ENCODE results near the gene MAGEB17.
"Not testable (repeated sequence)": the region's sequence is repeated elsewhere in the genome, so short reads cannot be mapped to it uniquely, and the experiment has no call there.

Gene MAGEB17

DNA sequence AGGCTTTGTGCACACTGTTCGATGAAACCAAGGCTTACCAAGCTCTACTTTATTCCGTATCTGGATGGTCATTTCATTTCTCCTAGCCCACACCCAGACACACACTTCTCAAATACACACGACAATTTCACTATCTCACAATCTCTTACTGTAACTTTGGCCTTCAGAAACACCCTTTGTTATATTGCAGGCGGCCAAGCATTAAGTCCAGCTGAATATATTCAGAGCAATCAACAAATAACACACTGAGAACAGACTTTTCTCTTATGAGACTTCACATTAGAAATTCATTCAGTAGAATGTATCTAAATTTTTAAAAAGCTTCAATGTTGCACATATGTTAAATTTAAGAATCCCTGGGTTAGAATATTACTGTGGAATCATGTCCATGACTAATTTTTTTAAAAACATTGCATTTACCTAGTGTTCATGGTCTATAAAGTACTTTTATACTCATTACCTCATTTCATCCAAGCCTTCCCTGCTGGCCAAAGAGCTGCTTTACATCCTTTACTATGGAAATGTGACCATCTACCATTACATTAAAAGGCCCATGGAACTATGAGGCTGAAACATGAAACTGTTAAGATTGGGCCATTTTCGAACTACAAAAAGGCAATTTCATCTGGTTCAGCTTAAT lies 10.5 kb upstream of the MAGEB17 start:
- no peak for DNase-seq (ENCODE audit: low spot score)

DNA sequence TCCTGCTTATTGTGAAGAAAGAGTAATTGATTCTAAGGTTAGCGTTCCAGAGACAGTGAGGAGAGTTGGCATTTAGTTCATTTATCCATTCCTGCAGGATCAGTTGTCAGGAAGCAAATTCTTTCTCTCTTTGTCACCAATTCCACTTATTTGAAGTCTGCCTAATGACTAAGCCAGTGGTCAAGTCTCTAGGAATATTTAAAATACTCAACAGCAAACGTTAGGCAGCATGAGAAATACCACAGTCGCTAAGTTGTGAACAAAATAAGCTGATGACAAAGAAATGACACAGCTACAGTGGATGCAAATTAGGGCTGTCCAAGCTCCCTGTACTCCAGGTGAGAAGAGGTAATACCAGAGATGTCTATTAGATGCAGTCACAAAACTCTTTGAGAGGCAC lies 6.6 kb upstream of the MAGEB17 start:
- DNase-seq (ENCODE audit: low spot score): peak; percentile 72

DNA sequence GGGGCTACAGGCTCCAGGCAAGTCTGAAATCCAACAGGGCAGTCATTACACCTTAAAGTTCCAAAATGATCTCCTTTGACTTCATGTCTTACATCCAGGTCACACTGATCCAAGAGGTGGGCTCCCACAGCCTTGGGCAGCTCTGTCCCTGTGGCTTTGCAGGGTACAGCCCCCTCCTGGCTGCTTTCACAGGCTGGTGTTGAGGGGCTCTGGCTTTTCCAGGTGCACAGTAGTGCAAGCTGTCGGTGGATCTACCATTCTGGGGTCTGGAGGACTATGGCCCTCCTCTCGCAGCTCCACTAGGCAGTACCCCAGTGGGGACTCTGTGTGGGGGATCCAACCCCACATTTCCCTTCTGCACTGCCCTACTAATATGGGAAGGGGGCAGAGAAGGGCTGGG lies 6.1 kb upstream of the MAGEB17 start:
- DNase-seq (ENCODE audit: low spot score): not testable (repeated sequence)

DNA sequence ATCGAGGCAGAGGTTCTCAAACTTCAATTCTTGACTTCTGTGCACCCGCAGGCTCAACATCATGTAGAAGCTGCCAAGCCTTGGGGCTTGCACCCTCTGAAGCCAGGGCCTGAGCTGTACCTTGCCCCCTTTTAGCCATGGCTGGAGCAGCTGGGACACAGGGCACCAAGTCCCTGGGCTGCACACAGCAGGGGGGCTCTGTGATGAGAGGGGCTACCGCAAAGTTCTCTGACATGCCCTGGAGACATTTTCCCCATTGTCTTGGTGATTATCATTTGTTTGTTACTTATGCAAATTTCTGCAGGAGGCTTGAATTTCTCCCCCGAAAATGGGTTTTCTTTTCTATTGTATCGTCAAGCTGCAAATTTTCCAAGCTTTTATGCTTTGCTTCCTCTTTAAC lies 4.9 kb upstream of the MAGEB17 start:
- DNase-seq (ENCODE audit: low spot score): no peak

DNA sequence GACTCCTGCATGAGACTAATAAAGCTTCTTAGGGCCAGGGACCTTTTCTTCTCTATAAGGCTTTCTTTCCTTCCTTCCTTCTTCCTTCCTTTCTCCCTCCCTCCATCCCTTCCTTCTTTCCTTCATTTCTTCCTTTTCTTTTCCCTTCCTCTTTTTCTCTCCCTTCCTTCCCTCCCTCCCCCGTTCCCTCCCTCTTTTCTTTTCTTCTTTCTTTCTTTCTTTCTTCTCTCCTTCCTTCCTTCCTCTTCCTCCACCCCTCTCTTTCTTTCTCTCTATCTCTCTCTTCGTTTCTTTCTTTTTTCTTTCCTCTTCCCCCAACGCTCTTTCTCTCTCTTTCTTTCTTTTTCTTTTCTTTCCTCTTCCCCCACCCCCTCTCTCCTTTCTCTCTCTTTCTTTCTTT lies 2.5 kb upstream of the MAGEB17 start:
- DNase-seq (ENCODE audit: low spot score): no peak

DNA sequence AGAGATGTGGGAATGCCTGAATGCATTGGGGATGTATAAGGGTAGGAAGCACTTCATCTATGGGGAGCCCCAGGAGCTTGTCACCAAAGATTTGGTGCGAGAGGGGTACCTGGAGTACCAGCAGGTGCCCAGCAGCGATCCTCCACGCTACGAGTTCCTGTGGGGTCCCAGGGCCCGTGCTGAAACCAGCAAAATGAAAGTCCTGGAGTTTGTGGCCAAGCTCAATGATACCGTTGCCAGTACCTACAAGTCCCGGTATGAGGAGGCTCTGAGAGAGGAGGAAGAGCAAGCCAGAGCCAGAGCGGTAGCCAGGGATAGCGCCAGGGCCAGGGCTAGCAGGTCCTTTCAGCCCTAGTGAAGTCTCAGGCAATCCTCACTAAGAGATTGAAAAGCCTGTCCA lies 3.8 kb downstream of the MAGEB17 start:
- DNase-seq (ENCODE audit: low spot score): no peak

DNA sequence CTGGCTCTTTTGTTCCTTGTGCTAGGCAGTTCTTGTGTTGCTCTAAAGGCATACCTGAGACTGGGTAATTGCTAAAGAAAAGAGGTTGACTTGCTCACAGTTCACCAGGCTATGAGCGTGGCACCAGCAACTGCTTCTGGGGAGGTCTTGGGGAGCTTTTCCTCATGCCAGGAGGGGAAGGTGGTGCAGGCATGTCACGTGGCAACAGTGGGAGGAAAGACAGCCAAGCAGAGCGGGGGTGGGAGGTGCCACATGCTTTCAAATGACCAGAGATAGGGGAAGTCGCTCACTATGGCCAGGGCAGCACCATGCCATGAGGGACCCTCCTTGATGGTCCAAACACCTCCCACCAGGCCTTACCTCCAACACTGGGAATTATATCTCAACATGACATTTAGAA lies 4.7 kb downstream of the MAGEB17 start:
- DNase-seq (ENCODE audit: low spot score): no peak

DNA sequence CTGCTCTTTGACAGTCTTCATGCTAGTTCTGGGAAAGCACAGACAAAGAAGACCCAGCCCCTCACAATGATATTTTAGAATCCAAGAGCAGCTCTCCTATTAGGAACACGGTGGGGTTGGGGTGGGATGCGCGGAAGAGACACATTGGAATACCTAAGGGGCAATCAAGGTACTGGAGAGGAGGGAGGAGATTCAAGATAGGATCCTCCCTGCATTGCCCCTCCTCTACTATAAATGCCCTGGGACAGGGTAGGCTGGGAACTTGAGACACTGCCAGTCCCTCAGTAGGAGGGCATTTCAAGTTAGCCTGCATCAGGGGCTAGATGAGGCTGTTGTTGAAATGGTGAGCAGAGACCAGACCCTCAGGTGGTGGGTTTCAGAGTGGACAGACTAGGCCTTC lies 5.1 kb downstream of the MAGEB17 start:
- no peak for DNase-seq (ENCODE audit: low spot score)

DNA sequence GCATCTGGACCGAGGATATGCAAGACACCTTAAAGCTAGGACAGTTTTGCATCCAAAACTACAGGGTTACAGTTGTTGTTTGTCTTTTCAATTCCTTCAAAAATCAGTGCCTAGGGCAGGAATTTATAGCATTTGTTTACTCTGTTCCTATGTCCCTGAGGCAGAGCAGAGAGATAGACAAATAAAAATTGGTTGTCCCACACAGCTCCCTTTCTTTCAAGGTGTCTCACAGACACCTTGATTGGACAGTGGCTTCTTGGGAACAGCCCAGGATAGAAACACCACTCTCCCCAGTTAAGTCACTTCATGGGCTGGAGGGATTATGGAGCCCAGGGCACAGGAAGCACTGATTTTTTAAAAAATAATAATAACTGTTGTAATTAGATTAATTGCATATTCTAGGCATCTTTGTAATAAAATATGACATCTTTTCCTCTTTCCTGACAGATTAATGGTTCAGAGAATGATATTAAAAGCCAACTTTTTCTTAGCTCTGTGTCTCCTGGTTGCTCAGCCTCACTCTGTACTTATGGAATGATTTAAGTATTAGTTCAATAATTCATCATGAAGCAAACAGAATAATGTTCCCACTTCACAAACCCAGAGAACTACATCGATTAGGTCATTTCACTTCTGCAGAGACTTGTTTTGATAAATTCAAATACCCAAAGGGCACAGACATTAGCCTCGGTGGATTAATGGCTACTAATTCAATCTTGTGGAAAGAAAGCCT lies 8.2 kb downstream of the MAGEB17 start:
- no peak for DNase-seq (ENCODE audit: low spot score)

DNA sequence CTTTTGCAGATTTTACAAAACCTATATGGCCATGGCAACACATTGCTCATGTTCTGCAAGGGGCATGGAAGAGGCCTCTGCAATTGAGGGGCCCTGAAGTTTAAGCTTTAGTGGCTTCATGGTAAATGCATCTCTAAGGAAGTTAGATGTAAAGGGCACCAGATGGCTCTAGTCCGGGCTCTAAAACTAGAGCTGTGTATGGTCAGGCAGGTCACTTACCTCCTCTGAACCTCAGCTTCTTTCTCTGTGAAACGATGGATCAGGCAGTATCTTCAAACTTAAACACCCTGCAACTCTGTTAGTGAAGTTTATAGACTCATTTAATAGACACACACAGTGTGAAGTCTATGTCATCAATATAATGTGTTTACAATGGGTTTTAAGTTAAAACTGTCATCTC lies 10.0 kb downstream of the MAGEB17 start:
- DNase-seq (ENCODE audit: low spot score): no peak

DNA sequence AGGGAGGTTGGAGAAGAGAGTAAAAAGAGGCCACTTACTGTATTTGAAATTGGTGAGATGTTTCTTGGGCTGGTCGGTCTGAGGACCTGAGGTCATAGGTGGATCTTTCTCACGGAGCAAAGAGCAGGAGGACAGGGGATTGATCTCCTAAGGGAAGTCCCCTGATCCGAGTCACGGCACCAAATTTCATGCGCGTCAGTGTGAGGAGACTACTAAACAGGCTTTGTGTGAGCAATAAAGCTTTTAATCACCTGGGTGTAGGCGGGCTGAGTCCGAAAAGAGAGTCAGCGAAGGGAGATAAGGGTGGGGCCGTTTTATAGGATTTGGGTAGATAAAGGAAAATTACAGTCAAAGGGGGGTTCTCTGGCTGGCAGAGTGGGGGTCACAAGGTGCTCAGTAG lies 16.6 kb downstream of the MAGEB17 start:
- DNase-seq (ENCODE audit: low spot score): not testable (repeated sequence)

DNA sequence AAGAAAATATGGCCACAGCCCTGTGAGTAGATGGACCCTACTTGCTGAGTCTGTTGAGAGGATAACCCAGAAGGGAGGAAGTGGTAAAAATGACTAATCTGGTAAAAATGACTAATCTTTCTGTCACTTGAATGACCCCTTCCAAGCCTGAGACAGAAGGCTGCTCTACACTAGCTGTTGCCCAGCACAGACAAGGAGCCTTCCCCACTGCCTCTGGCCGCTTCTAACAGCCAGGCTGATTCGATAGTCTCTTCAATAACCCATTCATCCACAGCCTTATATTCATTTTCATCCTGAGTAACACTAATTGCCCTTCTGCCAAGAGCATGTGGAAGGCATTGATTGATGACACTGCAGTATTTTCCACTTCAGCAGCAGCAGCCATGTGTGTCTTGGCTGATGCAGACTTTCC lies 18.4 kb downstream of the MAGEB17 start:
- DNase-seq (ENCODE audit: low spot score): peak; percentile 64

DNA sequence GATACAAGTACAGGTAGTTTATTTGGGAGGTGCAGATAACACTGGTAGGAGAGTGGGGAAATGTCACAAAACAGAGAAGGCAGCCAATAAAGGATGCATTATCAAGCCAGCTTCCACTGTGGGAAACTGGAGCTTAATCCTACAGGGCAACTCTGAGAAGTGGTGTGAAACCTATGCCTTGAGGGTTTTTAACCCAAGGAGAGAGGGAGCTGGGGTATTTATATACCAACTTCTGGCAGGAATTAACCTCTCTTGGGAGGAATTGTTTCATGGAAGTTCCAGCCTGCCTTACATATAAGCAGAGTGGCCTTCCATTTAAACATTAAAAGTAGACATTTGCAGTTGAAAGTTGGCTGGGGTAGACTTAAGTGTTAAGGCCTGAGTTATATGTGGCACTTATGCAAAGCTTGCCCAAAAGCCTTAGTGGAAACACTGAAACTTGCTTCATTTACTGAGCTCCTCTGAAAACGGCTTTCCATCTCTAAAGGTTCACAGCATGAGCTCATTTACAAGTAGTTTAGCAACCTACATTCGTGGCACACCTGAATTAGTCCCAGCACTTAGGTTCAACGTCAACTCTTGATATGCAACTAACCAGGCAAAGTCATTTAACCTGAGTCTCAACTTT lies 19.2 kb downstream of the MAGEB17 start:
- DNase-seq (ENCODE audit: low spot score): no peak

DNA sequence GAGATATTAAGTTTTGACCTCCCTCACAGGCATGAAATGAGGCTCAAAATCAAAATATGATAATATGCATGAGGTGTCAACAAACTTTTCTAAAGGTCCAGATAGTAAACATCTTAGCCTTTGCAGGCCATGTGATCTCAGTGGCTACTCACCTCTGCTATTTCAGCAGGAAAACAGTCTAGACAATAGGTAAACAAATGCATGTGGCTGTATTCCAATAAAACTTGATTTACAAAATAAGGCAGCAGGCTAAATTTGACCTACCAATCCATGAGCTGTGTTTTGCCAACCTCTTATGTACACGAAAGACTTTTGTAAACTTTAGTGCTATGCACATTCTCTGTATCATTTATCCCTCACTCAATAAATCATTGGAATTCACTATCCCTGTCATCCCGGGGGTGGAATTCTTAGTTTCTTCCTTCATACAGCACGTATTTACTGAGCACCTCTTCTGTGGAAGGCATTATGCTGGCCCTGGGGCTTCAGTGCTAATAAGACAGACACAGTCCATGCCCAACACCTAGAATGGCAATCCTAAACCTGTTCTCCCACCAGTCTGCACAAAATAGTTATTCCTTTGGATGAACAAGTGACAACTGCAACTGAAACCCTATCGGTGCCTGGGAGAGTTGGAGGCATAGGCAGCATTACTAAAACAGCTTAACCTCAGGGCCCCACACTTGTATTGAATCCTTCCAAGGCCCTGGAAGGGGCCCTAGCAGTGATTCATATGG lies 19.9 kb downstream of the MAGEB17 start:
- DNase-seq (ENCODE audit: low spot score): no peak

DNA sequence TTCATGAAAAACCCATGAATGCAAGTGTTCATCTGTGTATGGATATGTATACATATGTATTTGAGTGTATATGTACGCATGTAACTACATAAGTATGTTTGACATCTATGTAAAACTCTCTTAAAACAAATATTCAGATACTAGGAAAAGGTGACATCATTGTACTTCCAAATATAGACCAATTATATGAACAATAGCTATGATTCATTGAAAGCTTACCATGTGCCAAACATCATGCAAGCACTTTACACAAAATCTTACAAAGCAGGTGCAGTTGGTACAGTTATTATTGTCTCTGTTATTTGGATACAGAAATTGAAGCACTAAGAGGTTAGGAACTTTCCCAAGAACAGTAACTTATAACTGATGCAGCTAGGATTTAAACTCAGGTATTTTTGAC lies 21.4 kb downstream of the MAGEB17 start:
- no peak for DNase-seq (ENCODE audit: low spot score)

DNA sequence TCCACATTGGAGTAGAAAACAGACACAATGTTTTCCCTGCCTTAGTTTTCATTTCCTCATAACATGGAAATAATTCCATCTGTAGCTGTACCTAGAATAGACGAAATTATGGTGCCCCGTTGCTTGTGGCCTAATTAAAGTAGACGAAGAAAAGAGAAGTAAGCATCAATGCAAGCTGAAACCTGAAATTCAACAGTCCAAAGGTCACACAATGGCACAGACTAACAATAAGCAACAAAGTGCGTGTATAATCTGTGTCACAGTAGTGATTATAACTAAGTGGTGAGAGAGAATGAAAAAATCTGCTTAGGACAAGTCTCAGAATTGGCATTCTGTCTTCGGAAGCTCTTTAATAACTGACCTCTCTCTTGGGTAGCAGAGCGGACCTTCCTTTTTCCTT lies 24.3 kb downstream of the MAGEB17 start:
- DNase-seq (ENCODE audit: low spot score): no peak

DNA sequence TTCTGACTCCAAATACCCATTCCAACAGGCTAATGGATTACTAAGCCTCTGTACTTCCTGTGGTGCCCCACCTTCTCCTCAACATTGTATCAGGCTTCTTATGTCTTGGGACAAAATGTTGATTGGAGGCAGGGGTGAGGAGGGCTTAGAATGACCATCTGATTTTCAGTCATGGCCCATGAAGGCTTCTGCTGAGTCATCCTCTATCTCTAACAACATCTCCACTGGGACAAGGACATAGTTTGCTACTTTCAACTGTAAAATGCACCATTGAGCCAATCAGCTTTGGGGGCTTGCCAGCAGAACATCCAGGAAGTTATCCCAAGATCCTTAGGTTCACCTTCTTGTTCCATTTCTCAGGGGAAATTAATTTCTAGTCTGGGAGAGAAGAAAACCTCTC lies 29.5 kb downstream of the MAGEB17 start:
- DNase-seq (ENCODE audit: low spot score): no peak

DNA sequence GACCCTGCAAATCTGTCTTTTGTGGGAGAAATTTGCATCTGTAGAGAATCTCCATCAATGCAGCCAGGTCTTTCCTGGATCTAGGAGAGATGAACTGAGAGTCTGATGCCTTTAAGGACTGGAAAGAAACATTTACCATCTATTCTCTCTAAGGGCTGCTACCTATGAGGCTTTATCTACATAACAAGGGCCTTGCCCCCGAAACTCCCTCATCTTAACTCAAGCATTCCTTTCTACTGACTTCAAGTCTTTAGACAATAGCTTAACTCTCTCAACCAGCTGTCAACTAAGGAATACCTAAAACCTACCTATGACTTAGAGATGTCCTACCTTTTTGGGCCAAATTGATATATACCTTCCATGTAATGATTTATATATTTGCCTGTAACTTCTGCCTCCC lies 32.1 kb downstream of the MAGEB17 start:
- DNase-seq (ENCODE audit: low spot score): no peak

DNA sequence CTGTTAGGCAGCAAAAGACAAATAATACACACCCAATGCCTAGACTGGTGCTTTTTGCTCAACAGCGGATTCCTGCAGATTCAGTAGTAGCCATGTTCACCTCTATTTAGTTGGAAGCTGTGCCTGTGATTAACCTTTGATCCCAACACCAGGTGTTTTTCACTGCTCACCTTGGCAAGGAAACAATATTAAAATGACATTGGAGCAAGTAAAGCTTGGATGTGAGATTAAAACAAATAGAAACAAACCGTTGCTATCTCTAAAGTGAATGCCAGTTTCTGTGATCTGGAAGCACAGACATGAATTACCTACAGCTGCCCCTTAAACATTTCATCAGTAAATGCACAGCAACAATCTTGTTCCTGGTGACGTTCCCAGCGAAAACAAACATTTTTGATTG lies 35.7 kb downstream of the MAGEB17 start:
- no peak for DNase-seq (ENCODE audit: low spot score)

DNA sequence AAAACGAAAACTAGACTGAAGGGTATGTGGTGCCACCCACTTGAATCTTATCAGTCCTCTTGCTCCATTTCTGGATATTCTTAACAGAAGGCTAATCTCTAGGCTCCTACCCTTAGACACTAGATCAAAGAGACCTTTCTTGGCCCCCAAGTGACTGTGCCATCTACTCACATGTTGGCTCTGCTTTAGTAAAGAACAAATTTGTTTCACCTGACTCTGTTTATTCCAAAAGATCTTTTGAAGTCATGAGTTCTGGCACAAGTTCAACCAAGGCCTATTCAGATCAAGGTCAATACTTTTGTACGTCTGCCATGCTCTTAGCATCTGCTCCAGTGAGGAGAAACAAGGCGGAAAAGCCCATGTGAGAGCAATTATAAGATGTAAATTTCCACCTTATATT lies 37.3 kb downstream of the MAGEB17 start:
- no peak for DNase-seq (ENCODE audit: low spot score)

DNA sequence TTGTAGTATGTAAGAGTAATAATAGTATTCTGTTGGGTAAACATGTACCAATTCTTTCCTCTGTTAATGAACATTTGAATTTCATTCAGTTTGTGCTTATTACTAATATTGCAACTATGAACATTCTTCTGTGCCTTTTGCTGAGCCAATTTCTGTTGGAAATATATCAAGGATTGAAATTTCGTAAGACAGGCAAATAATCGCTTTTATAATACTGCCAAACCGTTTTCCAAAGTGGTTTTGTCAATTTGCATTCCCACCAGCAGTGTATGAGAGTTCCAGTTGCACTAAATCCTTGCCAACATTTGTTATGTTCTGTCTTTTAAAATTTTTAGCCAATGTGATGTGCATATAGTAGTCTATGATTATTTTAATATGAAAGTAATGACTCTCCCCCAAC lies 38.6 kb downstream of the MAGEB17 start:
- no peak for DNase-seq (ENCODE audit: low spot score)

DNA sequence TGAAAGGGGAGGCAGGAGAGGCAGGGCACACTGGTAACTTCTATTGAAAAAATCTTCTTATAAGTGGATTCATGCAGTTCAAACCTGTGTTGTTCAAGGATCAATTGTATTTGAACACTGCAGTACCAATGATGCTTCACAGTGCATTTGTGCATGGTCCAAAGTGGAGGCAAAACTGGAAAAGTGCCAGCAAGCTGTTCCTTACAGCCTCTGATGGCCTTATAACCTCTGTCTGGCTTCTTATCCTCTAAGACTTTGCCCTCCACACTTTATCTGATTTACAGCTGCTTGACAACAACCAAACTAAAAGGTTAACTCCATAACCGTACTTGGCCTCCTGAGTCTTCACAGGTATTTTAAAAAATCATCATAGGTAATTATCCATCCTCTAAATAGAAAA lies 40.4 kb downstream of the MAGEB17 start:
- no peak for DNase-seq (ENCODE audit: low spot score)

DNA sequence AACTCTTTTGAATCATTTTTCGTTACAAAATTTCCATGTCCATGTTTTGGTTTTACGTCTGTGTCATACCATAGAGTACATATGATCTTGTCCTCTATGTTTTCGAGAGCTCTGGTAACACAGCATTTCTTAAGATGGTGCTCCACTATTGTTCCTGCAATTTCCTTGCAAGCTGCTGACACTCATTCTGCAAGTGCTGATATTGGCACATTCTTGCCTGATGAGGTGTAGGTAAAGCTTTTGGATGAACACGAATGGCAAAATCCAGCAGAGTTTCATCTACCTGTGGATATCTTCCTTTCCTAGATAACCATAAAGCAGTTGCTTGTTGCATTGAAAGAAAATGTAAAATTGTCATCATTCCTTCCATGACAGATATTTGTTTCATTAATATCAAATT lies 41.3 kb downstream of the MAGEB17 start:
- no peak for DNase-seq (ENCODE audit: low spot score)
